A549 (cell line): ENCODE results near the gene FAM50B.
"Not testable (repeated sequence)": the region's sequence is repeated elsewhere in the genome, so short reads cannot be mapped to it uniquely, and the experiment has no call there.

Experiments used
- MAFK ChIP-seq: fragments of 450-650 bp; IDR thresholded peaks from 2 replicates; pipeline ENCODE4 v1.6.1; 2014; ENCODE audit not compliant: partially characterized antibody
- PBX3 ChIP-seq: IDR thresholded peaks from 2 replicates; pipeline ENCODE4 v1.6.1; 2012
- POLR2A ChIP-seq: IDR thresholded peaks from 2 replicates; pipeline ENCODE4 v1.6.1; 2012; ENCODE audit warnings: mild to moderate bottlenecking, low read length
- TP53 ChIP-seq: fragments of 250-450 bp; sonication (Bioruptor Pico); IDR thresholded peaks from 2 replicates; pipeline ENCODE4 v1.5.0; 2021; ENCODE audit warnings: mild to moderate bottlenecking, moderate library complexity
- TF ChIP-seq, protein P1 (sequence below): fragments of >200 bp; sonication (Bioruptor Twin); formaldehyde crosslinking; IDR thresholded peaks from 3 replicates; pipeline ENCODE4 v1.5.1; 2016
- TF ChIP-seq, protein P2 (sequence below): IDR thresholded peaks from 2 replicates; pipeline ENCODE4 v1.6.1; 2012; ENCODE audit warnings: low read depth, borderline replicate concordance

- TF ChIP-seq MAFK; POLR2A; TP53 (CRISPR knock-in tag); PBX3: not testable (repeated sequence)
- TF ChIP-seq, protein P1, sequence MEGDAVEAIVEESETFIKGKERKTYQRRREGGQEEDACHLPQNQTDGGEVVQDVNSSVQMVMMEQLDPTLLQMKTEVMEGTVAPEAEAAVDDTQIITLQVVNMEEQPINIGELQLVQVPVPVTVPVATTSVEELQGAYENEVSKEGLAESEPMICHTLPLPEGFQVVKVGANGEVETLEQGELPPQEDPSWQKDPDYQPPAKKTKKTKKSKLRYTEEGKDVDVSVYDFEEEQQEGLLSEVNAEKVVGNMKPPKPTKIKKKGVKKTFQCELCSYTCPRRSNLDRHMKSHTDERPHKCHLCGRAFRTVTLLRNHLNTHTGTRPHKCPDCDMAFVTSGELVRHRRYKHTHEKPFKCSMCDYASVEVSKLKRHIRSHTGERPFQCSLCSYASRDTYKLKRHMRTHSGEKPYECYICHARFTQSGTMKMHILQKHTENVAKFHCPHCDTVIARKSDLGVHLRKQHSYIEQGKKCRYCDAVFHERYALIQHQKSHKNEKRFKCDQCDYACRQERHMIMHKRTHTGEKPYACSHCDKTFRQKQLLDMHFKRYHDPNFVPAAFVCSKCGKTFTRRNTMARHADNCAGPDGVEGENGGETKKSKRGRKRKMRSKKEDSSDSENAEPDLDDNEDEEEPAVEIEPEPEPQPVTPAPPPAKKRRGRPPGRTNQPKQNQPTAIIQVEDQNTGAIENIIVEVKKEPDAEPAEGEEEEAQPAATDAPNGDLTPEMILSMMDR = not testable (repeated sequence)
- TF ChIP-seq, protein P2, sequence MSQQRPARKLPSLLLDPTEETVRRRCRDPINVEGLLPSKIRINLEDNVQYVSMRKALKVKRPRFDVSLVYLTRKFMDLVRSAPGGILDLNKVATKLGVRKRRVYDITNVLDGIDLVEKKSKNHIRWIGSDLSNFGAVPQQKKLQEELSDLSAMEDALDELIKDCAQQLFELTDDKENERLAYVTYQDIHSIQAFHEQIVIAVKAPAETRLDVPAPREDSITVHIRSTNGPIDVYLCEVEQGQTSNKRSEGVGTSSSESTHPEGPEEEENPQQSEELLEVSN = not testable (repeated sequence)
Measured at GRCh38 chr6:3863322-3863721, 14.1 kb downstream of the FAM50B start.
